Neural cell (in vitro differentiated cells): ENCODE data around the gene CBX8. TPM values are rescaled to one million over a fixed set of nuclear protein-coding genes. Genes with fewer than 3 reads are reported as not detected.

Experiments used
- H2AFZ ChIP-seq: fragments of 200-600, 300-800 bp; sonication (generic), shearing (Covaris generic); 2 replicates; pipeline ENCODE4 v1.6.0; 2014; ENCODE audit warnings: low read depth, mild to moderate bottlenecking, antibody characterized with exemption, low read length, moderate library complexity
- H3F3A ChIP-seq: fragments of 200-600 bp; shearing (Covaris generic); 2 replicates; pipeline ENCODE4 v1.6.1; 2016; ENCODE audit warnings: mild to moderate bottlenecking, moderate library complexity, mixed read lengths, antibody characterized with exemption, low read length; ENCODE audit not compliant: insufficient read depth, poor library complexity, severe bottlenecking
- H3K27ac ChIP-seq: fragments of 200-600, 300-800 bp; sonication (generic), shearing (Covaris generic); 2 replicates; pipeline ENCODE4 v1.5.1; 2014; ENCODE audit warnings: mild to moderate bottlenecking, low read length, moderate library complexity
- H3K27me3 ChIP-seq: fragments of 300-800, 200-600 bp; sonication (generic), shearing (Covaris generic); 2 replicates; pipeline ENCODE4 v1.6.0; 2014; ENCODE audit warnings: mild to moderate bottlenecking, low read depth, low read length, moderate library complexity; ENCODE audit not compliant: insufficient read depth
- H3K36me3 ChIP-seq: fragments of 300-800, 200-600 bp; sonication (generic), shearing (Covaris generic); 2 replicates; pipeline ENCODE4 v1.5.1; 2014; ENCODE audit warnings: mild to moderate bottlenecking, antibody characterized with exemption, low read length, moderate library complexity; ENCODE audit not compliant: insufficient read depth
- H3K4me2 ChIP-seq: fragments of 300-800, 200-600 bp; sonication (generic), shearing (Covaris generic); 2 replicates; pipeline ENCODE4 v1.6.0; 2014; ENCODE audit warnings: mild to moderate bottlenecking, low read length
- H3K4me3 ChIP-seq: fragments of 300-800, 200-600 bp; sonication (generic), shearing (Covaris generic); 2 replicates; pipeline ENCODE4 v1.5.1; 2014; ENCODE audit warnings: mild to moderate bottlenecking, low read length, moderate library complexity
- H3K79me2 ChIP-seq: fragments of 200-600 bp; shearing (Covaris generic); replicated peaks from 2 replicates; pipeline ENCODE4 v1.6.0; 2014; ENCODE audit warnings: mild to moderate bottlenecking, low read length, moderate library complexity; ENCODE audit not compliant: insufficient read depth
- H3K9ac ChIP-seq: fragments of 300-800, 200-600 bp; sonication (generic), shearing (Covaris generic); 2 replicates; pipeline ENCODE4 v1.6.1; 2016; ENCODE audit warnings: mild to moderate bottlenecking, low read length, mixed read lengths
- H3K9me2 ChIP-seq: fragments of 200-600 bp; shearing (Covaris generic); 2 replicates; pipeline ENCODE4 v1.6.1; 2016; ENCODE audit warnings: mild to moderate bottlenecking, low read length, mixed read lengths; ENCODE audit not compliant: insufficient read depth
- H3K9me3 ChIP-seq: fragments of 200-600, 300-800 bp; sonication (generic), shearing (Covaris generic); 2 replicates; pipeline ENCODE4 v1.6.1; 2016; ENCODE audit warnings: mild to moderate bottlenecking, mixed run types, low read length, moderate library complexity, mixed read lengths
- H4K20me1 ChIP-seq: fragments of 200-600 bp; shearing (Covaris generic); 2 replicates; pipeline ENCODE4 v1.6.1; 2016; ENCODE audit warnings: mild to moderate bottlenecking, mixed run types; ENCODE audit not compliant: insufficient read depth
- CTCF ChIP-seq: fragments of 450-650 bp; IDR thresholded peaks from 2 replicates; pipeline ENCODE4 v1.5.1; 2014; ENCODE audit warnings: antibody characterized with exemption, mild to moderate bottlenecking, moderate library complexity; ENCODE audit not compliant: poor library complexity, severe bottlenecking
- EP300 ChIP-seq: fragments of 450-650 bp; conservative IDR thresholded peaks from 2 replicates; pipeline ENCODE4 v1.6.1; 2014; ENCODE audit warnings: antibody characterized with exemption, mild to moderate bottlenecking, moderate library complexity; ENCODE audit not compliant: poor library complexity, severe bottlenecking
- EZH2 ChIP-seq: fragments of 200-600, 300-800 bp; shearing (Covaris generic), sonication (generic); IDR thresholded peaks from 2 replicates; pipeline ENCODE4 v1.6.1; 2014; ENCODE audit warnings: antibody characterized with exemption, low read length, borderline replicate concordance, mild to moderate bottlenecking; ENCODE audit not compliant: insufficient read depth, poor library complexity, severe bottlenecking
- POLR2AphosphoS5 ChIP-seq: IDR thresholded peaks from 2 replicates; pipeline ENCODE4 v1.6.1; 2012
- RAD21 ChIP-seq: fragments of 450-650 bp; conservative IDR thresholded peaks from 2 replicates; pipeline ENCODE4 v1.6.1; 2014; ENCODE audit warnings: antibody characterized with exemption, mild to moderate bottlenecking, moderate library complexity
- REST ChIP-seq: IDR thresholded peaks from 2 replicates; pipeline ENCODE4 v1.6.1; 2012; ENCODE audit warnings: borderline replicate concordance
- SMC3 ChIP-seq: fragments of 450-650 bp; conservative IDR thresholded peaks from 2 replicates; pipeline ENCODE4 v1.6.1; 2014; ENCODE audit warnings: antibody characterized with exemption, mild to moderate bottlenecking, moderate library complexity; ENCODE audit not compliant: poor library complexity
- TAF1 ChIP-seq: IDR thresholded peaks from 2 replicates; pipeline ENCODE4 v1.6.1; 2012; ENCODE audit warnings: low read depth
- polyA plus RNA-seq: library from polyadenylated mRNA; depleted of rRNA; stranded (reverse); fragments of >200 nt; gene quantifications from 2 replicates; pipeline ENCODE4 v1.2.3, GENCODE V29; 2014

CBX8 gene
- polyA plus RNA-seq, 1 donor from 2014 or later, result 15.4 TPM

- Histone ChIP-seq H4K20me1 (no peaks in the 10 kb centered on the region), H2AFZ (no peak overlapping the region), H3K36me3 (no peaks in the 10 kb centered on the region), H3K27me3 (no peaks in the 10 kb centered on the region), H3K9me3 (no peaks in the 10 kb centered on the region), H3K4me2 (no peak overlapping the region), H3F3A (no peaks in the 10 kb centered on the region), H3K9me2 (no peaks in the 10 kb centered on the region), H3K27ac (no peak overlapping the region), H3K9ac (no peak overlapping the region), H3K79me2 (no peaks in the 10 kb centered on the region), H3K4me3 (no peak overlapping the region)
- TF ChIP-seq RAD21 (no peak), TAF1 (no peak), REST (no peak), POLR2AphosphoS5 (no peak), EP300 (no peak), EZH2 (no peak), SMC3 (no peak)
These were observed 27.0 kb downstream of the CBX8 start for GRCh38 chr17:79769570-79770506.

- H3K9me3 ChIP-seq, result no peaks in the 10 kb centered on the region
- no peak overlapping the region for H3K9ac ChIP-seq
- H3K27me3 ChIP-seq, result no peaks in the 10 kb centered on the region
- no peaks in the 10 kb centered on the region for H3K36me3 ChIP-seq
- H3K4me3 ChIP-seq, result no peak overlapping the region
- H3K79me2 ChIP-seq, result no peaks in the 10 kb centered on the region
- H3K9me2 ChIP-seq, result no peaks in the 10 kb centered on the region
- no peak overlapping the region for H2AFZ ChIP-seq
- no peak overlapping the region for H3K27ac ChIP-seq
- TF ChIP-seq EP300, result no peak
- TF ChIP-seq CTCF, result no peak
- no peaks in the 10 kb centered on the region for H4K20me1 ChIP-seq
- no peaks in the 10 kb centered on the region for H3F3A ChIP-seq
- no peak overlapping the region for H3K4me2 ChIP-seq
These were observed 31.2 kb downstream of the CBX8 start for GRCh38 chr17:79765708-79766107.
